SU-DHL-6 (cell line): ENCODE data around the gene SNTB2.

Experiments
- EZH2phosphoT487 ChIP-seq: fragments of 200-600 bp; sonication (generic), shearing (Covaris generic); conservative IDR thresholded peaks from 2 replicates; pipeline ENCODE4 v1.6.1; 2018; ENCODE audit warnings: mild to moderate bottlenecking, antibody characterized with exemption, low read length, moderate library complexity, mixed read lengths
- TF ChIP-seq, protein P1 (sequence below): fragments of 200-600 bp; sonication (generic); IDR thresholded peaks from one replicate; pipeline ENCODE4 v1.5.1; 2017; ENCODE audit warnings: antibody characterized with exemption, mild to moderate bottlenecking, low read length, moderate library complexity; ENCODE audit not compliant: insufficient read depth, poor library complexity, severe bottlenecking

DNA sequence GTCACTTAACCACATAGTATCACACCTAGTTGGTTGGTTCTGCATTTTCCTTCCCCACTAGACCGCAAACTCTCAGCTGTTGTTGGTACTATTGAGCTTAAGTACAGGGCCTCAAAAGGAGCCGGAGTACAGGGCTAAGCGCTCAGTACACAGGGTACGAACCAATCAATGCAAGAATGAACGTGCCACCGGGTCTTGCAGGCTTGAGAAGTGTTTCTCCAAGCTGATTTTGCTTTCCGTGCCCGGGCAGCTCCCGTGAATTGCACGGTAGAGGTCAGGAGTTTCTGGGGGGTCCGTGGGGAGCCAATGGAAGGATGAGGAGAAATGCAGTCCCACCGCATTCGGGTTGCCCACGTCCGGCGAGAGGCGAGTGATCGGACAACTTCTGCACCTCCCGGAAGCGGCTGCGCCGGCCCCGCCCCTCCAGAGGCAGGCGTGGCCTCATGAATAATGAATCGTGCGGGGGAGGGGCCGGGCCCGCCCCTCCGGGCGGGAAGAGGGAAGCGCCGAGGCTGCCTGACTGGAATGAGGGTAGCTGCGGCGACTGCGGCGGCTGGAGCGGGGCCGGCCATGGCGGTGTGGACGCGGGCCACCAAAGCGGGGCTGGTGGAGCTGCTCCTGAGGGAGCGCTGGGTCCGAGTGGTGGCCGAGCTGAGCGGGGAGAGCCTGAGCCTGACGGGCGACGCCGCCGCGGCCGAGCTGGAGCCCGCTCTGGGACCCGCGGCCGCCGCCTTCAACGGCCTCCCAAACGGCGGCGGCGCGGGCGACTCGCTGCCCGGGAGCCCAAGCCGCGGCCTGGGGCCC, at the start of gene SNTB2:
- TF ChIP-seq, protein P1, sequence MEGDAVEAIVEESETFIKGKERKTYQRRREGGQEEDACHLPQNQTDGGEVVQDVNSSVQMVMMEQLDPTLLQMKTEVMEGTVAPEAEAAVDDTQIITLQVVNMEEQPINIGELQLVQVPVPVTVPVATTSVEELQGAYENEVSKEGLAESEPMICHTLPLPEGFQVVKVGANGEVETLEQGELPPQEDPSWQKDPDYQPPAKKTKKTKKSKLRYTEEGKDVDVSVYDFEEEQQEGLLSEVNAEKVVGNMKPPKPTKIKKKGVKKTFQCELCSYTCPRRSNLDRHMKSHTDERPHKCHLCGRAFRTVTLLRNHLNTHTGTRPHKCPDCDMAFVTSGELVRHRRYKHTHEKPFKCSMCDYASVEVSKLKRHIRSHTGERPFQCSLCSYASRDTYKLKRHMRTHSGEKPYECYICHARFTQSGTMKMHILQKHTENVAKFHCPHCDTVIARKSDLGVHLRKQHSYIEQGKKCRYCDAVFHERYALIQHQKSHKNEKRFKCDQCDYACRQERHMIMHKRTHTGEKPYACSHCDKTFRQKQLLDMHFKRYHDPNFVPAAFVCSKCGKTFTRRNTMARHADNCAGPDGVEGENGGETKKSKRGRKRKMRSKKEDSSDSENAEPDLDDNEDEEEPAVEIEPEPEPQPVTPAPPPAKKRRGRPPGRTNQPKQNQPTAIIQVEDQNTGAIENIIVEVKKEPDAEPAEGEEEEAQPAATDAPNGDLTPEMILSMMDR: no peak
- no peak for TF ChIP-seq EZH2phosphoT487
